ENCODE results near the gene TANGO2.

Gene TANGO2

GRCh38 chr22:20091690-20092476 lies 71.0 kb downstream of the TANGO2 start:
- Mint-ChIP-seq H3K36me3 (peaks cover 94% of the 10 kb centered on the region), H3K27me3 (no peaks in the 10 kb centered on the region), H3K9me3 (no peaks in the 10 kb centered on the region), H3K27ac (no peak overlapping the region), H3K4me1 (no peaks in the 10 kb centered on the region), H3K4me3 (no peak overlapping the region)
- ATAC-seq = no peak

- Mint-ChIP-seq H3K4me3 (no peak overlapping the region), H3K27ac (no peak overlapping the region), H3K36me3 (peaks cover 94% of the 10 kb centered on the region), H3K9me3 (no peaks in the 10 kb centered on the region), H3K27me3 (no peaks in the 10 kb centered on the region), H3K4me1 (no peaks in the 10 kb centered on the region)
- no peak for ATAC-seq
Measured at GRCh38 chr22:20092477-20092854, 71.6 kb downstream of the TANGO2 start.

GRCh38 chr22:20093418-20094196 lies 72.7 kb downstream of the TANGO2 start:
- H3K4me3 Mint-ChIP-seq = no peak overlapping the region
- no peaks in the 10 kb centered on the region for H3K27me3 Mint-ChIP-seq
- H3K27ac Mint-ChIP-seq = no peak overlapping the region
- no peaks in the 10 kb centered on the region for H3K4me1 Mint-ChIP-seq
- H3K36me3 Mint-ChIP-seq = peaks cover 95% of the 10 kb centered on the region
- H3K9me3 Mint-ChIP-seq = no peaks in the 10 kb centered on the region
- no peak for ATAC-seq

DNA sequence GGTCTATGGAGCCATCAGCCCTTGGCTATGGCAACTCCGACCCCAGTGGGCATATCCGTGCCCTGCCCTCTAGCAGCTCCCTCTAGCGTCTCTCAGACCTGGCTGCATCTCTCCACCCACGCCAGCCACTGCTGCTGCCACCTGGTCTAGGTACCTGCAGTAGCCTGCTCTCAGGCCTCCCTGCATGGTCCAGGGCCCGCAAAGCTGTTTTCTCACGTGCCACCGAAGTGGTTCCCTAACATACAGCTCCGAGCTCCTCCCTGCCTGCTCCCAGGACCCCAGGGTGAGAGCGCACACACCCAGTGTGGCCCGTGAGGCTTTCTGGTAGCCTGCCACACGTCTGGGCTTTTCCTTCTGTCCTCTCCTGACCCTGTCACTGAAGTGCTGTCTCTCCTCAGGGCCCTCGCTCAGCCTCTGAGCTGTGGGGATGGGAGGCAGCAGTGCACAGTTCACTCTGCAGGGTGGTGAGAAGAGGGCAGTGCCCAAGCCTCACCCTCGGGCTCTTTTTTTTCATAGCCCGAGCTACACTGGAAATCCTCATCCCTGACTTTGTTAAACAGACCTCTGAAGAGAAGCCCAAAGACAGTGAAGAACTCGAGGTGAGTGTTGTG lies 73.4 kb downstream of the TANGO2 start:
- Mint-ChIP-seq H3K4me1 (no peaks in the 10 kb centered on the region), H3K4me3 (no peak overlapping the region), H3K36me3 (peaks cover 89% of the 10 kb centered on the region), H3K27me3 (no peaks in the 10 kb centered on the region), H3K9me3 (no peaks in the 10 kb centered on the region), H3K27ac (no peak overlapping the region)
- no peak for ATAC-seq

DNA sequence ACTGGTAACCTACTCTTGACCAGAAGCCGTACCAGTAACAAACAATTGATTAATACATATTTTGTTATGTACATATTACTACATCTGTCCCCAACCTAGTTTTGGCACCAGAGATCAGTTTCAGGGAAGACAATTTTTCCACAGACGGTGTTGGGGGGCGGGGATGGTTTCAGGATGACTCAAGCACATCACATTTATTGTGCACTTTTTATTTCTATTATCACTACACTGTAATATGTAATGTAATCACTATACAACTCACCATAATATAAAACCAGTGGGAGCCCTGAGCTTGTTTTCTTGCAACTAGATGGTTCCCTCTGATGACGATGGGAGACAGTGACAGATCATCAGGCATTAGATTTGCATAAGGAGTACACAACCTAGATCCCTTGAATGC lies 74.6 kb downstream of the TANGO2 start:
- Mint-ChIP-seq H3K4me1 (no peaks in the 10 kb centered on the region), H3K9me3 (no peaks in the 10 kb centered on the region), H3K4me3 (no peak overlapping the region), H3K36me3 (peaks cover 84% of the 10 kb centered on the region), H3K27me3 (no peaks in the 10 kb centered on the region), H3K27ac (no peak overlapping the region)
- ATAC-seq = no peak

DNA sequence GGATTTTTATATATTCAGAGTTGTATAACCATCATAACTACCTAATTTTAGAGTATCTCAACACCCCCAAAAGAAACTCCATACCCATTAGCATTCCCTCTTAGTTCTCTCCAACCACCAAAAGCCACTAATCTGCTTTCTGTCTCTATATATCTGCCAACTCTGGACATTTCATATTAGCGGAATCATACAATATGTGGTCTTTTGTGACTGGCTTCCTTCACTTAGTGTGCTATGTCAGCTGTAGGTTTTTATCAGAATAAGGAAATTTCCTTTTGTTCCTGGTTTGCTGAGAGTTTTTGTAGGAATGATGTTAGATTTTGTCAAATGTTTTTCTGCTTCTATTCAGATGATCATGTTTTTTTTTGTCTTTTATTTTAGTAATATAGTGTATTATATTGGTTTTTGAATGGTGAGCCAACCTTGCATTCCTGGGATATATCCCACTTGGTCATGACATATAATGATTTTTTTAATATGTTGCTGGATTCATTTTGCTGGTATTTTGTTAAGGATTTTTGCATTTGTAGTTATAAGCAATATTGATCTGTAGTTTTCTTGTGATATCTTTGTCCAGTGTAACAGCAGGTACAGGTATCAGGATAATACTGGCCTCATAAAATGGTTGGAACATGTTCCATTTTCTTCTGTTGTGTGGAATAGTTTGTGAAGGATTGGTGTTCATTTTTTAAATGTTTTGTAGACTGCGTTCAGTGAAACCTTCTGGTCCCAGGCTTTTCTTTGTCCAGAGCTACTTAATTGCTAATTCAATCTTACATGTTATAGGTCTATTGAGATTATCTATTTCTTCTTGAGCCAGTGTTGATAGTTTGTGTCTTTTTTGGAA lies 75.9 kb downstream of the TANGO2 start:
- Mint-ChIP-seq H3K9me3 (no peaks in the 10 kb centered on the region), H3K4me3 (no peak overlapping the region), H3K27me3 (no peaks in the 10 kb centered on the region), H3K27ac (no peak overlapping the region), H3K36me3 (peaks cover 79% of the 10 kb centered on the region), H3K4me1 (no peaks in the 10 kb centered on the region)
- no peak for ATAC-seq

DNA sequence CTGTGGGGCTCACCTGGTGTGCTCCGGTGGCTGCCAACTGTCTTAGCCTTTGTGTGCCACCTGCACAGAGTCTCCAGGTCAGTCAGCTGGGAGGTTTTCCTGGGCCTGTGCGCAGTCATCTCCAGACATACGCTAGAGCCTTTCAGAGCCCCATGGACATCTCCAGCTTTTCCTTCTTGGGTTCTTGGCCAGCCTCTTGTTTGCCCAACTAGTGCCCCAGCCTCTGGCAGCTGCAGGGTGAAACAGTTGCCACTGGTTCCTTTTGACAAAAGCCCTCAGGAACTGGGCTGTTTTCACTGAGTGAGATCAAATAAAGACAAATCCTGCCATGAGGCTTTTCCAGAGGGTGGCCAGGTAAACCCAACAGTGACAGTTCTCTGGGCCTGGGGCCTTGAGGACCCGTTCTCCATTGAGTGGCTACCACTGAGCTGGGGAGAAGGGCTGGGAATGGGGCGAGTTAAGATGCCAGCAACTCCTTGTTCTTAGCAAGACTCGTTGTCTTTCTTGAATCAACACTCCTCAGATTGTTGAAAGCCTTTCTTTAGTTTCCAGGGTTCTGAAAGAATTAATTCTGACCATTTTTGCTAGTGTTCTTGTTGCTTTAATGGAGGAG lies 78.3 kb downstream of the TANGO2 start:
- Mint-ChIP-seq H3K4me3 (no peak overlapping the region), H3K9me3 (no peaks in the 10 kb centered on the region), H3K27ac (no peak overlapping the region), H3K4me1 (no peaks in the 10 kb centered on the region), H3K36me3 (peaks cover 73% of the 10 kb centered on the region), H3K27me3 (no peaks in the 10 kb centered on the region)
- no peak for ATAC-seq

DNA sequence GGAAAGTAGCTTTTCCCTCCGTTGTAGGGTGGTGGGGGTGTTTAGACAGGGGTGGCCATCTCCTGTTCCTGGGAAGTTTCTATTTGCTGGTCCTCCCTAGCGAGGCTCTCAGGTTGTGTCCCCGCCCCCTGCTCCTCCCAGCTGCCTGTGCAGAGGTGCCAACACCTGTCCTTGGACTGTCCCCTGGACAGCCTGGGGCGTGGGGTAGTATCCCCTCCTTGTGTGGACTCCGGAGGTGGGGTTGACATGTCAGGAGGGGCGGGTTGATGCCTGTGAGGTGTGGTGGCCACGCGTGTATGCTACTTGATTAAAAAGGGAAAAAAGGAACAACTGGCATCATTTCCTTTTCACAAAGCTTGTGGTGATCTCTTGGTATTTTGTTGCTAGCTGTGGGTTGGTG lies 80.7 kb downstream of the TANGO2 start:
- no peaks in the 10 kb centered on the region for H3K9me3 Mint-ChIP-seq
- no peaks in the 10 kb centered on the region for H3K4me1 Mint-ChIP-seq
- ATAC-seq = no peak
- H3K27ac Mint-ChIP-seq = no peak overlapping the region
- no peak overlapping the region for H3K4me3 Mint-ChIP-seq
- no peaks in the 10 kb centered on the region for H3K27me3 Mint-ChIP-seq
- H3K36me3 Mint-ChIP-seq = peaks cover 54% of the 10 kb centered on the region

DNA sequence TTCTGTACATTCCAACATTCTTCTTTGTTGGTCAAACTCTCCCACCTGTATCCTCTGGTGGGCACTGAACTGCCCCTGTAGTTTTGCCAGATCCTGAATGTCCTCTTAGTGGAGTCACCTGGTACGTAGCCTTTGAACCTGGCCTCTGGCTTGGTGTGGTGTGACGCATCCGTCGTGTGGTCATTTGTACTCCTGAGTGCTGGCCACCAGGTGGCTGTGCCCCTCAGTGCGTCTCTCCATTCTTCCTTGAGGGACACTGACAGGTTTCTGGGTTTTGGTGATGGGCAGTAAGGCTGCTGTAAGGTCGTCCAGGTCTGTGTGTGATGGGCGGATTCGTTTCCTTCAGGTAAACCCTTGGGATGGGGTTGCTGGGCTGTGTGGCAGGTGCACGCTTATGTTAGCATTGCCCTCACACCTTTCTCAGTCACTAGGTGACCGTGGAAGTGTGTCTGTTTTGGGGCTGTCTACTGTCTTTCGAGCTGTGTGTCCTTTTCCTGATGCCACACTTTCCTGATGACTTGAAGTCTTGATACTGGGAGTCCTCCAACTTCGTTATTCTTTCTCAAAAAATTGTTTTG lies 81.4 kb downstream of the TANGO2 start:
- no peak for ATAC-seq
- no peaks in the 10 kb centered on the region for H3K4me1 Mint-ChIP-seq
- H3K9me3 Mint-ChIP-seq = no peaks in the 10 kb centered on the region
- no peak overlapping the region for H3K27ac Mint-ChIP-seq
- no peaks in the 10 kb centered on the region for H3K27me3 Mint-ChIP-seq
- no peak overlapping the region for H3K4me3 Mint-ChIP-seq
- peaks cover 54% of the 10 kb centered on the region for H3K36me3 Mint-ChIP-seq

- Mint-ChIP-seq H3K36me3 (peaks cover 48% of the 10 kb centered on the region), H3K27me3 (no peaks in the 10 kb centered on the region), H3K9me3 (no peaks in the 10 kb centered on the region), H3K4me1 (peaks cover under 1% of the 10 kb centered on the region), H3K27ac (no peak overlapping the region), H3K4me3 (no peak overlapping the region)
- no peak for ATAC-seq
Measured at GRCh38 chr22:20105456-20106204, 84.7 kb downstream of the TANGO2 start.

- no peak overlapping the region for H3K27ac Mint-ChIP-seq
Measured at GRCh38 chr22:20106205-20106848, 85.4 kb downstream of the TANGO2 start.

GRCh38 chr22:20106849-20107237 lies 85.9 kb downstream of the TANGO2 start:
- Mint-ChIP-seq H3K27ac (no peak overlapping the region), H3K36me3 (peaks cover 41% of the 10 kb centered on the region)

More at GRCh38 chr22:20106205-20106848, 85.4 kb downstream of the TANGO2 start:
- Mint-ChIP-seq H3K36me3 (peaks cover 44% of the 10 kb centered on the region), H3K4me3 (no peak overlapping the region), H3K27me3 (no peaks in the 10 kb centered on the region), H3K4me1 (peaks cover 7% of the 10 kb centered on the region), H3K9me3 (no peaks in the 10 kb centered on the region)
- ATAC-seq = no peak

DNA sequence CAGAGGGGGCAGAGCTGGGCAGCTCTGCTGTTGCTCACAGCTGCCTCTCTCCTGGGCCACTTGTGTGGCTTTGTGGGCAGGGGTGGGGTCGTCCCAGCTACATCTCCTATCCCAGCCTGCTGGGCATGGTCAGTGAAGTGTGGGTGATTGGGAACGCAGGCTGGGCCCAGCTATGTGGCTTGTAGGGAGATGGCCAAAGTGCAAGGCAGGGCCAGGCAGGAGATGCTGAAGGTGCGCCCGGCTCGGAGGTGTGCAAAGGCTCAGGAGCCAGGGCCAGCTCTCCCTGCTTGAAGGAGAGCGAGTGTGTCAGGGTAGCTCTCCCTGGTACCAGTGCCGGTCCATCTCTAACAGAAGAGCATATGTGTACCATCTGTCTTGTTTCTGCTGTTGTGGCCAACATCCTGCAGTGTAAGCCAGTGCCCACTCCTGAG lies 86.6 kb downstream of the TANGO2 start:
- Mint-ChIP-seq H3K27me3 (no peaks in the 10 kb centered on the region), H3K4me3 (no peak overlapping the region), H3K4me1 (peaks cover 17% of the 10 kb centered on the region), H3K27ac (peak overlapping the region; percentile 65), H3K9me3 (no peaks in the 10 kb centered on the region), H3K36me3 (peaks cover 34% of the 10 kb centered on the region)
- ATAC-seq = no peak

More at GRCh38 chr22:20106849-20107237, 85.9 kb downstream of the TANGO2 start:
- ATAC-seq = no peak
- Mint-ChIP-seq H3K27me3 (no peaks in the 10 kb centered on the region), H3K9me3 (no peaks in the 10 kb centered on the region), H3K4me1 (peaks cover 10% of the 10 kb centered on the region), H3K4me3 (no peak overlapping the region)

All from stimulated activated memory B cell treated with anti-CD40 and anti-IgM and Interleukin-4, amounts not matched to agents 10 μg/mL and 1 μg/mL and 100 μg/mL, for 72 hours (primary cell).